Heart right ventricle (tissue), 16 donors: Measurements from ENCODE around the gene MRFAP1. TPM values are rescaled to one million over a fixed set of nuclear protein-coding genes. Genes with fewer than 3 reads are reported as not detected.
"Not testable (repeated sequence)": the region's sequence is repeated elsewhere in the genome, so short reads cannot be mapped to it uniquely, and the experiment has no call there.

Experiments
- ATAC-seq, 8 donors: fragments of 200-7000 bp; cut with Tn5 transposase; one replicate each; pipeline ENCODE4 v1.9.1; 2020; ENCODE audit warnings: mild to moderate bottlenecking in 8 of 8, moderate library complexity in 8 of 8, moderate number of reproducible peaks in 1 of 8
- DNase-seq, 2 donors: peaks; one replicate each; pipeline ENCODE4 v3.0.0-alpha.2; 2020
- H3K27ac ChIP-seq, 10 donors: fragments of 200-600 bp; sonication (generic) in 2 of 10; one replicate each; pipeline versions ENCODE4 v1.5.0 to v1.8.0; 2020 to 2022; ENCODE audit warnings: mild to moderate bottlenecking in 3 of 10
- H3K27me3 ChIP-seq, 7 donors: fragments of 200-600 bp; one replicate each; pipeline ENCODE4 v1.8.0; 2021 to 2022; ENCODE audit warnings: mild to moderate bottlenecking in 2 of 7
- H3K36me3 ChIP-seq, 9 donors: fragments of 200-600 bp; sonication (generic) in 1 of 9; one replicate each; pipeline versions ENCODE4 v1.5.0 to v1.8.0; 2020 to 2022; ENCODE audit warnings: mild to moderate bottlenecking in 2 of 9
- H3K4me1 ChIP-seq, 9 donors: fragments of 200-600 bp; sonication (generic) in 1 of 9; one replicate each; pipeline versions ENCODE4 v1.5.0 to v1.8.0; 2020 to 2022; ENCODE audit warnings: mild to moderate bottlenecking in 4 of 9
- H3K4me3 ChIP-seq, 10 donors: fragments of 200-600 bp; sonication (generic) in 2 of 10; one replicate each; pipeline versions ENCODE4 v1.5.0 to v1.8.0; 2020 to 2022; ENCODE audit warnings: mild to moderate bottlenecking in 7 of 10, moderate library complexity in 2 of 10
- H3K9me3 ChIP-seq, 11 donors: fragments of 200-600 bp in 10 of 11; sonication (generic) in 2 of 11; one replicate each; pipeline versions ENCODE4 v1.5.0 to v1.8.0; 2013 to 2022; ENCODE audit warnings: mild to moderate bottlenecking in 2 of 11, control low read depth in 1 of 11, moderate library complexity in 1 of 11
- WGBS, 2 donors: extraction: QIAGEN DNeasy Blood & Tissue Kit; methylation state at CpG; one replicate each; pipeline ENCODE4 v1.1.7; 2013; ENCODE audit warnings: inconsistent platforms in 1 of 2; 5-methylcytosine and 5-hydroxymethylcytosine counted together
- intact Hi-C, 10 donors: fragments of 100-400 bp; cut with DNase I; formaldehyde crosslinking; loops; one replicate each; pipeline versions ENCODE4 v1.11.1 to v1.14.2; 2022
- polyA plus RNA-seq, 2 donors: library from polyadenylated mRNA; stranded (reverse); fragments of 200-250 nt; gene quantifications; one replicate each; pipeline ENCODE4 v1.2.3, GENCODE V29; 2013
- total RNA-seq, 10 donors: library from RNA; stranded (reverse); fragmentation: NEBNext Ultra II Directional in 3 of 10; extraction: Animal tissue kit (Norgen Biotek cat#: 25700) in 3 of 10; gene quantifications; one replicate each; pipeline versions ENCODE4 v1.2.1 to v1.2.4, GENCODE V29; 2021 to 2023
- TF ChIP-seq, protein P1 (sequence below), 9 donors: fragments of 200-600 bp; sonication (generic) in 2 of 9; IDR thresholded peaks; one replicate each; pipeline versions ENCODE4 v1.5.0 to v1.8.0; 2021 to 2022; ENCODE audit warnings: antibody characterized with exemption in 9 of 9, mild to moderate bottlenecking in 5 of 9, moderate library complexity in 1 of 9
- donor health status: Arrhythmogenic right ventricular cardiomyopathy.
- donor health status: ischemic (EF 13 %, LVEDD 7.1; RV severe dilation, severe dysfunction).
- donor health status: healthy with polysubstance abuse.
- donor health status: DM: no; HTN: yes; CAD: no.
- donor health status: DM: no; HTN: no; CAD: no.
- donor health status: ischemic (EF 25% LVEDD 6.9; RV normal size, moderate dysfunction).
- donor health status: ischemic (EF 25% LVEDD 5.7; RV mildly dilated, moderate dysfunction).
- donor health status: healthy.
- donor health status: DM: yes; HTN: yes; CAD: no.
- donor health status: Ischemic cardiomyopathy.
- donor health status: ischemic (EF 35%, LVEDD 5.7; RV mildly dilated, moderate dysfunction).
- donor health status: nonischemic (EF 11% LVEDD 7.7; RV severe dilation, severe dysfunction).
- donor health status: DM: yes; HTN: yes; CAD: no.
- donor health status: PGD.
- donor health status: ischemic (EF 29% LVEDD 5.4; RV normal size, mild dysfunction).
- donor health status: nonischemic (EF 23%, LVEDD 6.1; RV moderate dilation, normal function).

Gene MRFAP1
- total and polyA plus RNA-seq, 12 donors, result 163 to 445 (median 248) TPM

DNA sequence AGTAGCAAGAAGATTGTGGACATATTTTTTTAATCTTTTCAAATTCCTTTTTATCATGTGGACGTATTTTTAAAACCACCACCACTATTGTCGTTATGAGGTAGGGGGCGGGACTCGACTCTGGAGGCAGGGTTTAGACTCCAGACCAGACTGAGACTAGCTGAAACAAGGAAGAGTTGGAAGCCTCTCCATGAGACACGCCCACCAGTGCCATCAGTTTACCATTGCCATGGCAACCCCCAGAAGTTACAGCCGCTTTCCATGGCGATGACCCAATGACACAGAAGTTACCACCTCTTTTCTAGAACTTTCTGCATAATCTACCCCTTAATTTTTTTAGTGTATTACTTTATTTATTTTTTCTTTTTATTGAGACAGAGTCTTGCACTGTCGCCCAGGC, 8.7 kb downstream of the MRFAP1 start:
- no peaks in the 10 kb centered on the region for H3K27me3 ChIP-seq
- no peak for DNase-seq
- intact Hi-C loops, result loop anchor here in 2 of 10 donors (5.0 to 10.0 kb wide), 2 partner anchors 56 to 1713 kb away; partner anchors contain the start of gene MRFAP1L1 (in 1 of the 2)
- no peak overlapping the region for H3K27ac ChIP-seq
- H3K4me1 ChIP-seq, result peaks cover 0 to 2% (median 0%) of the 10 kb centered on the region in 9 donors
- WGBS, 2 donors, result 93 to 94% methylated on average over 8 of the region's 8 CpGs
- no peaks in the 10 kb centered on the region for H3K36me3 ChIP-seq
- no peak for ATAC-seq
- H3K4me3 ChIP-seq, result no peak overlapping the region
- TF ChIP-seq, protein P1, sequence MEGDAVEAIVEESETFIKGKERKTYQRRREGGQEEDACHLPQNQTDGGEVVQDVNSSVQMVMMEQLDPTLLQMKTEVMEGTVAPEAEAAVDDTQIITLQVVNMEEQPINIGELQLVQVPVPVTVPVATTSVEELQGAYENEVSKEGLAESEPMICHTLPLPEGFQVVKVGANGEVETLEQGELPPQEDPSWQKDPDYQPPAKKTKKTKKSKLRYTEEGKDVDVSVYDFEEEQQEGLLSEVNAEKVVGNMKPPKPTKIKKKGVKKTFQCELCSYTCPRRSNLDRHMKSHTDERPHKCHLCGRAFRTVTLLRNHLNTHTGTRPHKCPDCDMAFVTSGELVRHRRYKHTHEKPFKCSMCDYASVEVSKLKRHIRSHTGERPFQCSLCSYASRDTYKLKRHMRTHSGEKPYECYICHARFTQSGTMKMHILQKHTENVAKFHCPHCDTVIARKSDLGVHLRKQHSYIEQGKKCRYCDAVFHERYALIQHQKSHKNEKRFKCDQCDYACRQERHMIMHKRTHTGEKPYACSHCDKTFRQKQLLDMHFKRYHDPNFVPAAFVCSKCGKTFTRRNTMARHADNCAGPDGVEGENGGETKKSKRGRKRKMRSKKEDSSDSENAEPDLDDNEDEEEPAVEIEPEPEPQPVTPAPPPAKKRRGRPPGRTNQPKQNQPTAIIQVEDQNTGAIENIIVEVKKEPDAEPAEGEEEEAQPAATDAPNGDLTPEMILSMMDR (IDR thresholded peaks at IDR 0.05), result no peak
- H3K9me3 ChIP-seq, result peaks cover 0 to 4% (median 0%) of the 10 kb centered on the region in 11 donors

GRCh38 chr4:6654211-6654610, 13.7 kb downstream of the MRFAP1 start:
- DNase-seq, H3K36me3 ChIP-seq, H3K27ac ChIP-seq, H3K4me3 ChIP-seq, ATAC-seq, H3K9me3 ChIP-seq, intact Hi-C loops: not testable (repeated sequence)
- Histone ChIP-seq H3K27me3 (peaks cover 0 to 19% (median 0%) of the 10 kb centered on the region in 7 donors), H3K4me1 (peaks cover 0 to 11% (median 7%) of the 10 kb centered on the region in 9 donors)
- WGBS, 2 donors, result 50 to 54% methylated on average over 2 of the region's 3 CpGs

GRCh38 chr4:6655291-6655690, 14.8 kb downstream of the MRFAP1 start:
- 85 to 89% methylated on average over 2 of the region's 2 CpGs for WGBS, 2 donors
- ATAC-seq, intact Hi-C loops, H3K36me3 ChIP-seq, H3K9me3 ChIP-seq, DNase-seq, H3K27ac ChIP-seq, H3K4me3 ChIP-seq: not testable (repeated sequence)
- Histone ChIP-seq H3K4me1 (peaks cover 0 to 14% (median 8%) of the 10 kb centered on the region in 9 donors), H3K27me3 (peaks cover 0 to 29% (median 0%) of the 10 kb centered on the region in 7 donors)

GRCh38 chr4:6655924-6656323, 15.4 kb downstream of the MRFAP1 start:
- Histone ChIP-seq H3K4me1 (peaks cover 0 to 14% (median 8%) of the 10 kb centered on the region in 9 donors), H3K4me3 (no peak overlapping the region), H3K36me3 (no peaks in the 10 kb centered on the region), H3K27ac (no peak overlapping the region), H3K9me3 (peaks cover 0 to 6% (median 0%) of the 10 kb centered on the region in 11 donors), H3K27me3 (peaks cover 0 to 31% (median 0%) of the 10 kb centered on the region in 7 donors)
- TF ChIP-seq, protein P1 (IDR thresholded peaks at IDR 0.05), result no peak
- WGBS, 2 donors, result 86 to 91% methylated on average over 5 of the region's 5 CpGs
- intact Hi-C loops, result no loop called here
- DNase-seq, result no peak
- ATAC-seq, result no peak

DNA sequence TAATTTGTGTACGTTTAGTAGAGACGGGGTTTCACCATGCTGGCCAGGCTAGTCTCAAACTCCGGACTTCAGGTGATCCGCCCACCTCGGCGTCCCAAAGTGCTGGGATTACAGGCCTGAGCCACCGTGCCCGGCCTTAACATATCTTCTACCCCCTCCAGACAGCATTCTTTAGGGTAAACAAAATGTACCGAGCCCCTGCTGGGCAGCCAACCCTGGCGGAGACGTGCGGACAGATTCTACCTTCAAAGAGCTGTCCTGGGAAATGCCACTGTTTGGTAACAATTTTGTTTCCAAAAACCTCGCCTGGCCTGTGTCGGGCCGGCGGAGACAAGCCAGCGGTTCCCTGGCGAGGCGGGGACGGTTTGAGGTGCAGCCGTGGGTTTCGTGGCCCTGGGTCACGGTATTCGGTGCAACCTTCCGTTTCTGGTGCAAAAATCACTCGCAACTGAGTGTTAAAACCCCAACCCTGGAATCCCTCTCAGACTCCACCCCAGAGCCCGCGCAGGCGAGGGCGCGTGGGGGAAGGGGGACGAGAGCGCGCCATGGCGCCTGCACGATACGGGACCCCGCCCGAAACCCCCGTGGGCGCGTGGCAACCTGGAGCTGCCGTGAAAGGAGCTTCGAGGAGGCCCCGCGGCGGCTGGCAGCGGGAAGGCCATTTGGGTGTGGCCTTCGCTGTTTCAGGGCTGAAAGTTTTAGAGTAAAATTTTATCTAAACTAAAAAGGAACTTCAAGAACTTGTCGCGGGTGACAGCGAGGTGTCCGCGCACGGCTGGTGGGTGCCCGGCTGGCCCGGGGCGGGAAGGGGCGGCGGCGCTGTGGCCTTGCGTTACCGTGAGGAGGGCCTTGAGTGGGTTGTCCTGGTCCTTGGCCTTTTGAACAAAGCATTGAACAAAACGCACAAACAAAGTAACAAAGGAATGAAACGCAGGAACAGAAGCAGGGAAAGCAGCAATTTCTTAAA, 17.0 kb downstream of the MRFAP1 start:
- H3K27me3 ChIP-seq, result peaks cover 0 to 47% (median 0%) of the 10 kb centered on the region in 7 donors
- WGBS, 2 donors, result 76 to 79% methylated on average over 65 of the region's 65 CpGs
- H3K4me1 ChIP-seq, result peaks cover 0 to 14% (median 8%) of the 10 kb centered on the region in 9 donors
- DNase-seq, result no peak
- TF ChIP-seq, protein P1 (IDR thresholded peaks at IDR 0.05), result no peak
- peaks cover 0 to 6% (median 0%) of the 10 kb centered on the region in 11 donors for H3K9me3 ChIP-seq
- H3K27ac ChIP-seq, result peak overlapping the region in 2 of 10 donors; percentile 6 to 77
- no peak overlapping the region for H3K4me3 ChIP-seq
- ATAC-seq, result peak in 1 of 8 donors; percentile 50
- H3K36me3 ChIP-seq, result no peaks in the 10 kb centered on the region
- intact Hi-C loops, result no loop called here
